IMR-90 (cell line): ENCODE results near the gene DUS1L. TPM values are rescaled to one million over a fixed set of nuclear protein-coding genes. Genes with fewer than 3 reads are reported as not detected.
A peak's percentile ranks its signal among the peaks of the same experiment; 100 is the strongest.

ENCODE experiments used
- ATAC-seq: fragments of 200-7000 bp; cut with Tn5 transposase; 2 replicates; pipeline ENCODE4 v1.9.1; 2020; ENCODE audit warnings: low read depth, mild to moderate bottlenecking, moderate library complexity
- BruUV-seq: library from RNA; stranded (reverse); fragments of 400-500 nt; replicated peaks from 2 replicates; lab custom pipeline; 2021; lab: Mats Ljungman, UMichigan
- CTCF ChIA-PET: fragments of 300-600 bp; formaldehyde crosslinking; extraction: SDS; loops from one replicate; lab custom pipeline; 2021; ENCODE audit warnings: antibody characterized with exemption; lab: Yijun Ruan, JAX
- POLR2A ChIA-PET: fragments of 300-600 bp; sonication (Branson Sonifier 250); formaldehyde crosslinking; loops from one replicate; lab custom pipeline; 2022; ENCODE audit warnings: antibody characterized with exemption; ENCODE audit not compliant: unreplicated experiment; lab: Charles Lee
- DNase-seq: peaks from one replicate; pipeline ENCODE4 v3.0.0; 2013
- H2AFZ ChIP-seq: replicated peaks from 2 replicates; pipeline ENCODE3; 2013; ENCODE audit warnings: low read length, mild to moderate bottlenecking; ENCODE audit not compliant: poor library complexity
- H2AK5ac ChIP-seq: 2 replicates; pipeline ENCODE4 v1.6.1; 2013; ENCODE audit warnings: low read depth, low read length, inconsistent platforms
- H2AK9ac ChIP-seq: replicated peaks from 2 replicates; pipeline ENCODE3; 2013; ENCODE audit warnings: mild to moderate bottlenecking, low read depth, low read length, moderate library complexity; ENCODE audit not compliant: poor library complexity
- H2BK120ac ChIP-seq: 2 replicates; pipeline ENCODE4 v1.6.1; 2013; ENCODE audit warnings: low read depth, low read length, inconsistent platforms
- H2BK15ac ChIP-seq: 3 replicates; pipeline ENCODE4 v1.6.1; 2013; ENCODE audit warnings: low read depth, low read length, inconsistent platforms
- H2BK20ac ChIP-seq: 2 replicates; pipeline ENCODE4 v1.6.1; 2013; ENCODE audit warnings: low read depth, mild to moderate bottlenecking, inconsistent platforms, low read length, moderate library complexity
- H2BK5ac ChIP-seq: 2 replicates; pipeline ENCODE4 v1.6.1; 2013; ENCODE audit warnings: mild to moderate bottlenecking, low read depth, low read length, inconsistent platforms; ENCODE audit not compliant: poor library complexity, severe bottlenecking
- H3K14ac ChIP-seq: replicated peaks from 2 replicates; pipeline ENCODE4 v1.6.1; 2013; ENCODE audit warnings: low read depth, low read length, inconsistent platforms
- H3K18ac ChIP-seq: 2 replicates; pipeline ENCODE4 v1.6.1; 2013; ENCODE audit warnings: low read depth, low read length, control low read depth
- H3K23ac ChIP-seq: 2 replicates; pipeline ENCODE4 v1.6.1; 2013; ENCODE audit warnings: low read depth, low read length, inconsistent platforms
- H3K27ac ChIP-seq: 2 replicates; pipeline ENCODE4 v1.5.1; 2013; ENCODE audit warnings: mild to moderate bottlenecking, control low read depth, low read length; ENCODE audit not compliant: insufficient read depth
- H3K27me3 ChIP-seq: 2 replicates; pipeline ENCODE4 v1.6.1; 2013; ENCODE audit warnings: low read length; ENCODE audit not compliant: control insufficient read depth, insufficient read depth
- H3K36me3 ChIP-seq: 2 replicates; pipeline ENCODE4 v1.6.1; 2013; ENCODE audit warnings: low read length, mixed read lengths; ENCODE audit not compliant: control insufficient read depth, insufficient read depth
- H3K4ac ChIP-seq: 2 replicates; pipeline ENCODE4 v1.6.1; 2013; ENCODE audit warnings: low read depth, low read length, inconsistent platforms
- H3K4me1 ChIP-seq: 2 replicates; pipeline ENCODE4 v1.6.1; 2013; ENCODE audit warnings: low read length, mixed read lengths; ENCODE audit not compliant: control insufficient read depth, insufficient read depth
- H3K4me2 ChIP-seq: 2 replicates; pipeline ENCODE4 v1.6.1; 2013; ENCODE audit warnings: low read depth, mild to moderate bottlenecking, control low read depth, low read length, moderate library complexity
- H3K4me3 ChIP-seq: 2 replicates; pipeline ENCODE4 v1.5.1; 2013; ENCODE audit warnings: low read depth, mild to moderate bottlenecking, control low read depth, low read length, moderate library complexity; ENCODE audit not compliant: insufficient read depth
- H3K56ac ChIP-seq: 2 replicates; pipeline ENCODE4 v1.6.1; 2013; ENCODE audit warnings: low read length, inconsistent platforms; ENCODE audit not compliant: insufficient read depth; ENCODE audit errors: extremely low read depth
- H3K79me1 ChIP-seq, 2 experiments: 2 replicates each; pipeline ENCODE4 v1.6.1; 2013; ENCODE audit warnings: low read length in 2 of 2, inconsistent platforms in 1 of 2, low read depth in 1 of 2
- H3K9ac ChIP-seq: 2 replicates; pipeline ENCODE4 v1.6.1; 2013; ENCODE audit warnings: low read depth, low read length, control low read depth
- H3K9me1 ChIP-seq: 2 replicates; pipeline ENCODE4 v1.6.1; 2013; ENCODE audit warnings: low read length, inconsistent platforms; ENCODE audit not compliant: insufficient read depth
- H3K9me3 ChIP-seq: 2 replicates; pipeline ENCODE4 v1.6.1; 2013; ENCODE audit warnings: low read length; ENCODE audit not compliant: control insufficient read depth, insufficient read depth
- H4K20me1 ChIP-seq: 2 replicates; pipeline ENCODE4 v1.6.1; 2013; ENCODE audit warnings: low read length, inconsistent platforms; ENCODE audit not compliant: insufficient read depth
- H4K5ac ChIP-seq: 2 replicates; pipeline ENCODE4 v1.6.1; 2013; ENCODE audit warnings: mild to moderate bottlenecking, low read depth, low read length, control low read depth
- H4K8ac ChIP-seq, 2 experiments: 2 replicates each; pipeline ENCODE4 v1.6.1; 2013; ENCODE audit warnings: low read depth in 2 of 2, low read length in 2 of 2, control low read depth in 1 of 2, inconsistent platforms in 1 of 2
- H4K91ac ChIP-seq: 2 replicates; pipeline ENCODE4 v1.6.1; 2013; ENCODE audit warnings: low read depth, low read length, inconsistent platforms; ENCODE audit not compliant: insufficient read depth
- BHLHE40 ChIP-seq: fragments of 150-350 bp; IDR thresholded peaks from 2 replicates; pipeline ENCODE4 v1.6.1; 2016; ENCODE audit warnings: mild to moderate bottlenecking, low read depth, low read length
- CHD1 ChIP-seq: IDR thresholded peaks from 2 replicates; pipeline ENCODE4 v1.6.1; 2012; ENCODE audit warnings: low read depth, low read length, improper control_type of control experiment
- MXI1 ChIP-seq: IDR thresholded peaks from 2 replicates; pipeline ENCODE4 v1.6.1; 2012; ENCODE audit warnings: low read depth, mild to moderate bottlenecking, low read length, moderate library complexity, borderline replicate concordance
- NFE2L2 ChIP-seq: fragments of 150-350 bp; IDR thresholded peaks from 2 replicates; pipeline ENCODE4 v1.6.1; 2016; ENCODE audit warnings: low read depth, mild to moderate bottlenecking, low read length
- POLR2A ChIP-seq: IDR thresholded peaks from 2 replicates; pipeline ENCODE4 v1.6.1; 2012; ENCODE audit warnings: mild to moderate bottlenecking, low read depth, low read length
- RAD21 ChIP-seq: IDR thresholded peaks from 2 replicates; pipeline ENCODE4 v1.6.1; 2012; ENCODE audit warnings: low read length, improper control_type of control experiment
- RFX5 ChIP-seq: IDR thresholded peaks from 2 replicates; pipeline ENCODE4 v1.8.0; 2012; ENCODE audit warnings: low read depth, mild to moderate bottlenecking, low read length, moderate library complexity
- SMC3 ChIP-seq: fragments of 150-350 bp; IDR thresholded peaks from 2 replicates; pipeline ENCODE4 v1.6.1; 2016; ENCODE audit warnings: low read depth, mild to moderate bottlenecking, antibody characterized with exemption, low read length, moderate library complexity
- WGBS, 2 experiments: methylation state at CpG; one replicate each; pipeline versions ENCODE4 v1.1.5 to v1.1.7; 2013; ENCODE audit warnings: missing lambda C conversion rate in 2 of 2; ENCODE audit not compliant: insufficient read length in 1 of 2; ENCODE audit errors: extremely low coverage in 2 of 2; 5-methylcytosine and 5-hydroxymethylcytosine counted together
- dilution Hi-C: fragments of 300-500 bp; cut with HindIII; formaldehyde crosslinking; loops from one replicate; pipeline ENCODE4 v1.14.3; 2018; ENCODE audit warnings: low sequenced_read_pairs; ENCODE audit not compliant: unreplicated experiment
- in situ Hi-C: fragments of 300-500 bp; cut with MboI; formaldehyde crosslinking; loops from 3 replicates; pipeline ENCODE4 v1.14.3; 2019; ENCODE audit warnings: low sequenced_read_pairs, inconsistent platforms, mixed read lengths
- intact Hi-C: fragments of 100-400 bp; cut with micrococcal nuclease; formaldehyde crosslinking; loops from 2 replicates; pipeline ENCODE4 v1.10.0; 2022
- polyA plus RNA-seq, 3 experiments: library from polyadenylated mRNA; depleted of rRNA; stranded (reverse); fragments of >200 nt; gene quantifications; 2 replicates each; pipeline ENCODE4 v1.2.3, GENCODE V29; 2012; ENCODE audit warnings: low replicate concordance in 1 of 3
- total RNA-seq: library from RNA; depleted of rRNA; stranded (reverse); fragments of >200 nt; gene quantifications from 2 replicates; pipeline ENCODE4 v1.2.3, GENCODE V29; 2012
- TF ChIP-seq, protein P1 (sequence below): fragments of 150-350 bp; IDR thresholded peaks from 2 replicates; pipeline ENCODE4 v1.6.1; 2017; ENCODE audit warnings: mild to moderate bottlenecking, antibody characterized with exemption, low read length, low read depth
- TF ChIP-seq, protein P2 (sequence below): conservative IDR thresholded peaks from 2 replicates; pipeline ENCODE4 v1.5.1; 2012; ENCODE audit warnings: mild to moderate bottlenecking, low read depth, low read length, improper control_type of control experiment
- TF ChIP-seq, protein P3 (sequence below): fragments of 150-350 bp; IDR thresholded peaks from 2 replicates; pipeline ENCODE4 v1.6.1; 2016; ENCODE audit warnings: low read depth, mild to moderate bottlenecking, low read length, moderate library complexity, borderline replicate concordance

Gene DUS1L
- total and polyA plus RNA-seq, 2 of the 4 experiments (the other 2 are of a cell fraction): 29.0 to 76.9 TPM

DNA sequence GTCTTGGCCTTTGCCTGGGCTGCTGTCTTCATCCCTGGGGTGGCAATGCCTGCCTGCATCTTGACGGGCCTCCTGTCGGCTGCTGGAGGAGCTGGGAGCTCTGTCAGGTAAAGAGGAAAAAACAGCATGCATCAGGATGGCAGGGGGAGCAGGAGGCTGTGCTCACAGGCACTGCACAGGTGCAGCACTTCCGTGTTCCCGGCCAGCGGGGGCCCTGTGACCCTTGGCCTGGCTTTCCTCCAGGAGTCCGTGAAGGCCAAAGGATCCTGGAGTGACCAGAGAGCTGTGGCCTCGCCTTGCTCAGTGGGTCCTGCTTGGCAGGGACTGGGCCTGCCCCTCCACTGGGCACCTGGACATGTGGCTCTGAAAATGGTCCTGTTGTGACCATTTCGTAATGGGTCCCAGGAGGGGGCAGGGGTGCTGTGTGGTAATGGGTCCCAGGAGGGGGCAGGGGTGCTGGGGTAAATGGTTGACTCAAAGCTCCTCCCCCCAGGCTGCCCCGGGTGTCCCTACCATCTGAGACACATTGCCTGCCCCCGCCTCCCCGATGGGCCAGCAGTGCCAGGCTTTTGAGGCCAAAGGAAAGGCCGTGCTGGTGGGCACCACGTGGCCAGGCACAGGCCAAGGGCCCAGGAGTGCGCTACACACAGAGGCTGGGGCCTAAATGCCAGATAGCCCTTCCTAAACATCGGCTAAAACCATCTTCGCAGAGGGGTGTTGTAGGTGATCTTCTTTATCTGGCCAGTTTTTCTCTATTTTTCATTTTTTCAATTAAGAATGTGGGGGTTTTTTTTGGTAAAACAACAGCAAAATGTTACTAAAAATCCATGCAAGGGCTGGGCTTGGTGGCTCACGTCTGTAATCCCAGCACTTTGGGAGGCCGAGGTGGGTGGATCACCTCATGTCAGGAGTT lies 36.4 kb upstream of the DUS1L start:
- BruUV-seq: no TSS peak
- H3K27ac ChIP-seq: no peak overlapping the region
- H2BK5ac ChIP-seq: no peak overlapping the region
- 75% methylated on average over 3 of the region's 18 CpGs; no CpG with 5 or more reads in 1 of the 2 experiments for WGBS, 2 experiments
- H3K9me1 ChIP-seq: 0 out of 2 replicates have a peak, but pooled peaks cover 5% of the 10 kb centered on the region
- no peaks in the 10 kb centered on the region for H3K27me3 ChIP-seq
- in situ Hi-C loops: no loop called here
- H2AK5ac ChIP-seq: no peak overlapping the region
- no peak overlapping the region for H4K8ac ChIP-seq
- H3K56ac ChIP-seq: no peak overlapping the region
- no peak for DNase-seq
- no peak overlapping the region for H3K4ac ChIP-seq
- peaks cover 21% of the 10 kb centered on the region for H3K4me1 ChIP-seq
- no peak overlapping the region for H3K4me3 ChIP-seq
- ChIA-PET POLR2A (no interaction called here), CTCF (no interaction called here)
- no peak overlapping the region for H3K14ac ChIP-seq
- H4K91ac ChIP-seq: no peak overlapping the region; the same call in 1 of the 2 replicates
- H3K79me1 ChIP-seq: peaks cover 0 to 22% of the 10 kb centered on the region in 2 experiments; a peak in 3 of 4 replicates
- H2AK9ac ChIP-seq: peak overlapping the region; percentile 28
- no peak overlapping the region for H4K5ac ChIP-seq
- no peak overlapping the region for H2BK20ac ChIP-seq
- ATAC-seq: no peak
- no peak overlapping the region for H3K4me2 ChIP-seq
- no peaks in the 10 kb centered on the region for H3K36me3 ChIP-seq
- H2BK120ac ChIP-seq: no peak overlapping the region
- dilution Hi-C loops: no loop called here
- H4K20me1 ChIP-seq: peaks cover 5% of the 10 kb centered on the region
- H3K18ac ChIP-seq: no peak overlapping the region
- H2AFZ ChIP-seq: no peak overlapping the region
- H3K9ac ChIP-seq: no peak overlapping the region
- intact Hi-C loops: no loop called here
- H3K9me3 ChIP-seq: no peaks in the 10 kb centered on the region
- H3K23ac ChIP-seq: no peak overlapping the region
- TF ChIP-seq CHD1: no peak
- TF ChIP-seq, protein P1, sequence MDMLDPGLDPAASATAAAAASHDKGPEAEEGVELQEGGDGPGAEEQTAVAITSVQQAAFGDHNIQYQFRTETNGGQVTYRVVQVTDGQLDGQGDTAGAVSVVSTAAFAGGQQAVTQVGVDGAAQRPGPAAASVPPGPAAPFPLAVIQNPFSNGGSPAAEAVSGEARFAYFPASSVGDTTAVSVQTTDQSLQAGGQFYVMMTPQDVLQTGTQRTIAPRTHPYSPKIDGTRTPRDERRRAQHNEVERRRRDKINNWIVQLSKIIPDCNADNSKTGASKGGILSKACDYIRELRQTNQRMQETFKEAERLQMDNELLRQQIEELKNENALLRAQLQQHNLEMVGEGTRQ: no peak
- no peak for TF ChIP-seq RAD21
- no peak for TF ChIP-seq SMC3
- no peak for TF ChIP-seq NFE2L2
- TF ChIP-seq RFX5: no peak
- TF ChIP-seq, protein P2, sequence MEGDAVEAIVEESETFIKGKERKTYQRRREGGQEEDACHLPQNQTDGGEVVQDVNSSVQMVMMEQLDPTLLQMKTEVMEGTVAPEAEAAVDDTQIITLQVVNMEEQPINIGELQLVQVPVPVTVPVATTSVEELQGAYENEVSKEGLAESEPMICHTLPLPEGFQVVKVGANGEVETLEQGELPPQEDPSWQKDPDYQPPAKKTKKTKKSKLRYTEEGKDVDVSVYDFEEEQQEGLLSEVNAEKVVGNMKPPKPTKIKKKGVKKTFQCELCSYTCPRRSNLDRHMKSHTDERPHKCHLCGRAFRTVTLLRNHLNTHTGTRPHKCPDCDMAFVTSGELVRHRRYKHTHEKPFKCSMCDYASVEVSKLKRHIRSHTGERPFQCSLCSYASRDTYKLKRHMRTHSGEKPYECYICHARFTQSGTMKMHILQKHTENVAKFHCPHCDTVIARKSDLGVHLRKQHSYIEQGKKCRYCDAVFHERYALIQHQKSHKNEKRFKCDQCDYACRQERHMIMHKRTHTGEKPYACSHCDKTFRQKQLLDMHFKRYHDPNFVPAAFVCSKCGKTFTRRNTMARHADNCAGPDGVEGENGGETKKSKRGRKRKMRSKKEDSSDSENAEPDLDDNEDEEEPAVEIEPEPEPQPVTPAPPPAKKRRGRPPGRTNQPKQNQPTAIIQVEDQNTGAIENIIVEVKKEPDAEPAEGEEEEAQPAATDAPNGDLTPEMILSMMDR: no peak
- TF ChIP-seq BHLHE40: no peak
- no peak for TF ChIP-seq MXI1
- TF ChIP-seq, protein P3, sequence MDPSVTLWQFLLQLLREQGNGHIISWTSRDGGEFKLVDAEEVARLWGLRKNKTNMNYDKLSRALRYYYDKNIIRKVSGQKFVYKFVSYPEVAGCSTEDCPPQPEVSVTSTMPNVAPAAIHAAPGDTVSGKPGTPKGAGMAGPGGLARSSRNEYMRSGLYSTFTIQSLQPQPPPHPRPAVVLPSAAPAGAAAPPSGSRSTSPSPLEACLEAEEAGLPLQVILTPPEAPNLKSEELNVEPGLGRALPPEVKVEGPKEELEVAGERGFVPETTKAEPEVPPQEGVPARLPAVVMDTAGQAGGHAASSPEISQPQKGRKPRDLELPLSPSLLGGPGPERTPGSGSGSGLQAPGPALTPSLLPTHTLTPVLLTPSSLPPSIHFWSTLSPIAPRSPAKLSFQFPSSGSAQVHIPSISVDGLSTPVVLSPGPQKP: no peak
- TF ChIP-seq POLR2A: no peak
- H2BK15ac ChIP-seq: no peak overlapping the region
